ENCODE measurements around the gene KEL.

GRCh38 chr7:142908921-142909890 is 53.0 kb downstream of the KEL start:
- TF ChIP-seq CTCF (IDR thresholded peaks at IDR 0.05): no peak
- no peak for TF ChIP-seq POLR2A (IDR thresholded peaks at IDR 0.05)
